HG03280 (cell line): ENCODE measurements around the gene TPCN2.

Source experiments
- ATAC-seq: cut with Tn5 transposase; IDR thresholded peaks from one replicate; pipeline ENCODE4 v1.9.1; 2021; ENCODE audit warnings: mild to moderate bottlenecking, moderate library complexity; ENCODE audit not compliant: unreplicated experiment

The TPCN2 gene

GRCh38 chr11:69108030-69108429 lies 59.3 kb downstream of the TPCN2 start:
- ATAC-seq = no peak

DNA sequence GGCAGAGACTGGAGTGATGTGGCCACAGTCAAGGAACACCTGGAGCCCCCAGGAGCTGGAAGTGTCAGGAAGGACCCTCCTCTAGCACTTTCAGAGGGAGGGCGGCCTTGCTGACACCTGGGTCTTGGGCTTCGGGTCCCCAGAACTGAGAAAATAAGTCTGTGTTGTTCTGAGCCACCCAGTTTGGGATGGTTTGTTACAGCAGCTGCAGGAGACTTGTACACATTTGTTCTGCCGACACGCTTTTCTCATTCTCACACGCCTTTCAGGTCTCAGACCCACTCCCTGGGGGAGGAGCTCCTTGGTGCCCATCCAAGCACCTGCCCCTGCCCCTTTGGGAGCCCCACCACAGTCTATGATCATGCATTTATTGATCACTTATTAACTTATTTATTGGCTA lies 59.8 kb downstream of the TPCN2 start:
- ATAC-seq = no peak

- ATAC-seq = no peak
These were observed 60.4 kb downstream of the TPCN2 start for GRCh38 chr11:69109101-69109500.

DNA sequence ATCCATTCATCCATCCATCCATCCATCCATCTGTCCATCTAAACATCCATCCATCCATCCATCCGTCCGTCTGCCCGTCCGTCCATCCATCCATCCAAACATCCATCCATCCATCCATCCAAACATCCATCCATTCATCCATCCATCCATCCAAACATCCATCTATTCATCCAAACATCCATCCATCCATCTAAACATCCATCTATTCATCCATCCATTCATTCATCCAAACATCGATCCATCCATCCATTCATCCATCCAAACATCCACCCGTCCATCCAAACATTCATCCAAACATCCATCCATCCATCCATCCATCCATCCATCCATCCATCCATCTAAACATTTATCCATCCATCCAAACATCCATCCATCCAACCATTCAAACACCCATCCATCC lies 61.7 kb downstream of the TPCN2 start:
- ATAC-seq = no peak

DNA sequence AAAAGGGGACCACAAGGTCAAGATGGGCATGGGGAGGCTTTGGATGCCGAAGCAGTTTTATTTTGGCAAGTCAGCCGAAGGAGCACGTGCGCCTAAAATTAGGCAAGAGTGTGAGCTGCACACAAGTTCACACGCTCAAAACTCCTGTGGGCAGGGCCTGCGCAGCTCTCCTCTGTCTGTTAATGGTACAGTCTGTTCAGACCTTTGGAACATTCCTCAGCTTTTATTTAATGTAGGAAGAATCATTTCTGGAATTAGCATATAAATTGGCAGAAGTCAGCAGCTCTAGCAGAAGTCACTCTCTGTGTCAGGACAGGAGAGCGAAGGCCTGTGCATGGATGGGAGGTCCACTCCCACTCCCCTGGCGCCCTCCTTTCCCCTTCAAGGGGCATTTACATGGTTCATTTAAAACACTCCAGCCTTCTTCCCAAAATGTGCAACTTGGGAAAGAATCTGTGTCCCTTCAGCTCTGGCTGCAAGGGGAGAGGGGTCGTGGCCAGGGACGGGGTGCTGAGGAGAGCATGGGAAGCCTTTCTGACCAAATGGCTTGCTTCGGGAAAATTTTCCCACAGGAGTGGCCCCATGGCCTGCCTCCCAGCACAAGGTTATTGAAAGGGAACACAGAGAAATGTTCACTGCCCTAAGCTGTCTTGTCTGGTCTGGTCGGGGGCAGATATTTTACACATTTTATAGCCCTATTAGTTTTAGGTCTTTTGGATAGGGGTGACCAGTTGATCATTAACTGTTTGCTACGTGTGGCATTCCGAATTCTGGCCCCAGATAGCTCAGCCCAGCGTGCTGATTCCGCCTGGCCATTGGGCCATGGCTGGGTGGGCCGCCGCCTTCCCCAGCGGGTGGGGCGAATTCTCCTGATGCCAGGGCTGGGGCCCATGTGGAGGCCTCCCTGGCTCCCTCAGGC lies 63.2 kb downstream of the TPCN2 start:
- no peak for ATAC-seq

DNA sequence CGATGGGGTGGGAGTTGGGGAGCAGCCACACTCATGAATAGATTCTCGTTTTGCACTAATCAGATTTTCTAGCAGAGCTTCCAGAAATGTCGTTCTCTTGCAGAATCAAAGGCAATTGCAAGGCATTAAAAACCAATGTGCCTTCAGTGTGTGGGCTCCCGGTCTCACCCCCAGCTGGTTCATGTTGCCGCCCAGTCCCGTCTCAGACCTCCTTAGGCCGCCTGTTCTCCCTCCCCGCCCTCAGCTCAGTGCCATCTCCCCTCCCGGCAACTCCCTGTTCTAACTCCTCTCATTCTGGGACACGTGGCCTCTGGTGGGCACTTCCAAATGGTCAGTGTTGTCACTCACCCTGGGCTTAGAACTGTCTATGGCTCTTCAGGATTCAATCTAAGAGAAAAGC lies 64.5 kb downstream of the TPCN2 start:
- no peak for ATAC-seq

GRCh38 chr11:69113646-69114340 lies 65.1 kb downstream of the TPCN2 start:
- ATAC-seq = no peak

DNA sequence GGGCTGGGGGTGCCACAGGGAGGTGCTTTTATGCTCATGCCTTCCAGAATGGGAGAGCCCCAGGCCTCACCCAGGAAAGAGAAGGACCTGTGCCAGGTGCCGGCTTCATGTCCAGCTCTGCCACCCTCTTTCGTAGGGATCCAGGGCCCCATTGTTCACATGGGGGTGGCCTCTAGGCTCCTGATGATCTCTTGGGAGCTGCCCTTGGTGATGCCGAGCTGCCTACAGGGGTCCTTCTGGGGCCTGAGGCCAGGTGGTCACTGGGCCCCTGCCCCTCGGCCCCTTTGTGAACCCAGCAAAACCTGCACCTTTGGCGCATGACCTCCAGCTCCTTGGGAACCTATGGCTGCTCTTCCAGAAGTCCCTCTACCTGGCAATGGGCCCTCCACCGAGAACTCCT lies 65.6 kb downstream of the TPCN2 start:
- no peak for ATAC-seq

- no peak for ATAC-seq
These were observed 66.2 kb downstream of the TPCN2 start for GRCh38 chr11:69114811-69115523.

DNA sequence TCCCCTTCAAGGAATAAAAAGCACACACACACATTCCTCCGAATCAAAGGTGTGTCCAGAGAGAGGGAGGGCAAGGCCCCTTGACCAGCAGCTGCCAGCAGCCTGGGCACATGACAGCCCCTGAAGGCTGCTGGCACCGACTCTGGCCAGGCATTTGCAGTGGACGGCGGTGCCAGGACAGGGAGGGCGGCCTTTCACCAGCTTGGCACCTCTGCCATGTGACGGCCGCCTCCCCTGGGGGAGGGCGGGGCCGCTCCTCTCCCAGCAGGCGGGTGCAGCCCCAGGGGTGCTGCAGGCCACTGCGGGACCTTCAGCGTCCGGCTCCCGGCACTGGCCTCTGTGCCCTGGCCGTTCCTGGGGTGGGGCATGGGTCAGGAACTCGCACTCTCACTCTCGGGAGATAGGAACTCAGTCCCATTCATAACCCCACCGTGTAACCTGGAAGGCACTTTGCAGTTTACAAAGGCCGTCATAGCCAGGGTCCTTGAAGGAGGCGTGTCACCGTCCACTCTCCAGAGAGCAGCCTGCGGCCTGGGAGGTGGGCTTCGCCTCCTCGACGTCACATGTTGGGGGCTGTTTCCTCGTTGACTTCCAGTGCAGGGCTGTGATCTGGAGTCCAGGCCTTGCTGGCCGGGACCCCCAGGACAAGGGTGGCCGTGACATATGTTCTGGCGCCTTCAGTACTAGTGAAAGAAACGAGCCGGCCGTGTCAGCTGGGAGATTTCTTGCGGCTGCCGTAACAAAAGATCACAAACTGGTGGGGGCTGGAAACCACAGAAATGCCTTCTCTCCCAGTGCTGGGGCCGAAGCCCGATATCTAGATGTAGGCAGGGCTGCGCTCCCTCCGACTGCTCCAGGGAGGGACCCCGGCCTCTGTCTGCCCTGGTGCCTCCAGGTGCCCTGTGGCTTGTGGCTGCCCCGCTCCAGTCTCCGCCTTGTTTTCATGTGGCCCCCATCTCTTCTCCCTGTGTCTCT lies 67.1 kb downstream of the TPCN2 start:
- no peak for ATAC-seq

- no peak for ATAC-seq
These were observed 67.9 kb downstream of the TPCN2 start for GRCh38 chr11:69116671-69117070.

DNA sequence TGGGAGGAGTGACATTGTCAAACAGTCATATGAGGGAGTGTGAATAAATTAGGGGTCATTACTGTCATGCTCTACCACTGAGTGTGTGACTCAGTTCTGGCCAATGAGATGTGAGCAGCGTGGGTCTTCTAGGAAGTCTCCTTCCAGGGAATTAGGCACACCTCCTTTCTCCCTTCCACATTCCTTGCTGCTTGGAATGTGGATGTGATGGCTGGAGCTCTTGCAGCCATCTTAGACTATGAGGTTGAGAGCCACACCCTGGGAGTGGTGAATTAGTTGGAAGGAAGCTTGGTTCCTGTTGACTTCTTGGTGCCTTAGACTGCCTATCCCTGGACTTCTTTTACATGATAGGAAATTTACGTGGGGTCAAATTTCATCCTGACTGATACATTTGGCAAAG lies 70.5 kb downstream of the TPCN2 start:
- no peak for ATAC-seq

DNA sequence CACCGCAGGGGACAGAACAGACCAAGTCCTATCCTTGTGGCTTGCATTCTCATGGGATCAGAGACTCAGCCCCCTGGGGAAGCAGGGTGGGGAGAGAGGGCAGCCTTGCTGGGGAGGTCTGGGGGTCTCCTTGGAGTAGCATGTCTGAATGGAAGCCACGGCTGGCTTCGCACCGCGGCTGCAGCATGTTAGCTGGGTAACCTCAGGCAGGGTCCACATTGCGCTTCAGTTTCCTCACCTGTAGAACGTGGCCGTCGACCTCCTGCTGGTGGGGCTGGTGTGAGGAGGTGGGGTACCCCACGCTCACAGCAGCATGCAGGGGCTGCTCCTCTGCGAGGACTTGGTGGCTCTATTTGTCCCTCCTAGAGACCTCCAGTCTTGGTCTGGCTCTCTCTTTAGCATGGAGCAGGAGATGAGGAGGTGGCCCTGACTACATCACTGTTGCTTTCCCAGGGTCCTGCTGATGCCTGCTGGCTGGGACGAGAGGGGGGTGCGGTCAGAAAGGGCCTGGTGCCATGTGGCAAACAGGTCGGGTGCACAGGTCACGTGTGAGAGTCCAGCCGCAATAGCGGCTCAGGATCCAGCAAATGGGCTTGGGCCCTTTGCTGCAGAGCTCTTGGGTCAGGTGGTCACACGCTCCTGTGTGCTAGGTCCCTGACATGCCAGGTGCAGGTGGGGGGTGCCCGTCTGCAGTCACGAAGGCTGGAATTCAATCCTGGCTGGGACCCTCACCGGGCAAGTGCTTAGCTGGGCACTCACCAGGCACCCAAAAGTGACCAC lies 71.6 kb downstream of the TPCN2 start:
- no peak for ATAC-seq

DNA sequence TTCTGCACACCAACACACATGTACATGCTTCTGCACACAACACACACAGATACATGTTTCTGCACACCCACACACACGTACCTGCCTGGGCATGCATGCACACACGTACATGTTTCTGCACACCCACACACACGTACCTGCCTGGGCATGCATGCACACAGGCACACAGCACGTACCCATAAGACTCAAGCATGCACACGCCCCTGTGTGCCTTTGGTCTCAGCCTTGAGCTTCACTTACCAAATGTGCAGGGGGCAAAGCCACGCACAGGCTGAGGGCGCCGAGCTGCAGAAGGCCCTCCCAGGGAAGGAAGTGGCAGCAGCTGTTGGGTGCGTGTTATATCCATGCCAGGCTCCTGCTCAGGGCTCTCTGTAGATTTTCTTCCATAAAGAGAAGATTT lies 72.3 kb downstream of the TPCN2 start:
- no peak for ATAC-seq

DNA sequence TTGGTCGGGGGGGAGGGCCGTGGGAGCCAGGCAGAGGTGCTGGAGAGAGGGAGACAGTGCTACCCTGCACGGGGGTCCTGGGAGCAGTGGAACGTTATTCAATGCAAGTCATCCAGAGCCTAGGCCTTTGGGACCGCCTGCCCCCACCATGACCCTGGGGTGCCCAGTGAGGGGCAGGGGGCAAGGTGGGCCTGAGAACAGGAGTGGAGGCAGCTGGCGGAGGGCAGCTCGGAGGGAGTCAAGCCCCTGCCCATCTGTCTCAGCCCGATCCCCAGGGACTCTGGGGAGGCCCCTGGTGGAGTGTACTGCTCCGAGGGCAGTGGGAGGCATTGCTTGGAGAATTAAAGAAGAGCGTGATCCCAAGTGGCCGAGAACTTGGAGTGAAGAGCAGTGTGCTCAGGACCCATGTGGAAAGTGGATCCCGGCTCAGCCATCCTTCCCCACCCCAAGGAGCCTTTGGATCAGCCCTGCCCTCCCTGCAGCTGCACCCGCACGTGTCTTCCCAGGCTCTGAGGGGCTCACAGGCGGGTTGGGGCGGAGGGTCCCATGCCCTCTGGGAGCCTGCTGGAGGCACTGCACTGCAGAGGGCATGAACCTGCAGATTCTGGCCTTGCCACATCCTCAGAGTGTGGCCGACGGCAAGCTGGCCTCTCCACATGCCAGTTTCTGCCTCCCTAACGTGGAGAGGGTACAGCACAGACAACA lies 73.0 kb downstream of the TPCN2 start:
- ATAC-seq = no peak

- no peak for ATAC-seq
These were observed 73.5 kb downstream of the TPCN2 start for GRCh38 chr11:69122326-69122629.

- ATAC-seq = no peak
These were observed 74.1 kb downstream of the TPCN2 start for GRCh38 chr11:69122630-69123431.
